Measurements from ENCODE around the gene TAF11L3.
"Not testable (repeated sequence)": the region's sequence is repeated elsewhere in the genome, so short reads cannot be mapped to it uniquely, and the experiment has no call there.

Gene TAF11L3

GRCh38 chr5:17518067-17518466 is at the start of gene TAF11L3:
Gene TAF11L3 (plus strand): TSS chr5:17518367.
- not testable (repeated sequence) for DNase-seq

GRCh38 chr5:17470064-17470463 is 48.1 kb upstream of the TAF11L3 start:
- DNase-seq: no peak

GRCh38 chr5:17475064-17475463 is 43.1 kb upstream of the TAF11L3 start:
- not testable (repeated sequence) for DNase-seq

GRCh38 chr5:17477043-17477442 is 41.1 kb upstream of the TAF11L3 start:
- no peak for DNase-seq

- DNase-seq: no peak
Measured at GRCh38 chr5:17477573-17478265, 40.4 kb upstream of the TAF11L3 start.

GRCh38 chr5:17481378-17481777 is 36.8 kb upstream of the TAF11L3 start:
- DNase-seq: no peak

- DNase-seq: no peak
Measured at GRCh38 chr5:17482790-17483189, 35.4 kb upstream of the TAF11L3 start.

GRCh38 chr5:17486464-17487173 is 31.5 kb upstream of the TAF11L3 start:
- not testable (repeated sequence) for DNase-seq

- no peak for DNase-seq
Measured at GRCh38 chr5:17487174-17487512, 31.0 kb upstream of the TAF11L3 start.

GRCh38 chr5:17491257-17491656 is 26.9 kb upstream of the TAF11L3 start:
- DNase-seq: not testable (repeated sequence)

GRCh38 chr5:17492770-17493169 is 25.4 kb upstream of the TAF11L3 start:
- DNase-seq: no peak

- no peak for DNase-seq
Measured at GRCh38 chr5:17497446-17497845, 20.7 kb upstream of the TAF11L3 start.

GRCh38 chr5:17497931-17498330 is 20.2 kb upstream of the TAF11L3 start, which contains the start of gene TAF11L2:
Gene TAF11L2 (plus strand): TSS chr5:17498231.
- DNase-seq: not testable (repeated sequence)

GRCh38 chr5:17511775-17512325 is 6.3 kb upstream of the TAF11L3 start:
- no peak for DNase-seq

GRCh38 chr5:17517526-17517925 is 641 bp upstream of the TAF11L3 start:
- not testable (repeated sequence) for DNase-seq

GRCh38 chr5:17519508-17519907 is 1.3 kb downstream of the TAF11L3 start:
- DNase-seq: not testable (repeated sequence)

GRCh38 chr5:17521501-17521900 is 3.3 kb downstream of the TAF11L3 start, which contains the start of gene TAF11L4:
Gene TAF11L4 (plus strand): TSS chr5:17521801.
- DNase-seq: not testable (repeated sequence)

- DNase-seq: not testable (repeated sequence)
Measured at GRCh38 chr5:17524935-17525334, 6.8 kb downstream of the TAF11L3 start, which contains the start of gene TAF11L5. Gene TAF11L5 (plus strand): TSS chr5:17525235.

- not testable (repeated sequence) for DNase-seq
Measured at GRCh38 chr5:17526504-17526903, 8.3 kb downstream of the TAF11L3 start.

- DNase-seq: not testable (repeated sequence)
Measured at GRCh38 chr5:17528369-17528768, 10.2 kb downstream of the TAF11L3 start, which contains the start of gene TAF11L6. Gene TAF11L6 (plus strand): TSS chr5:17528669.

Data from GOT3 (cell line).